HepG2 (cell line): ENCODE measurements around the gene STAC. TPM values are rescaled to one million over a fixed set of nuclear protein-coding genes. Genes with fewer than 3 reads are reported as not detected.

Experiments used
- ATAC-seq: fragments of 200-7000 bp; cut with Tn5 transposase; 3 replicates; pipeline ENCODE4 v1.9.1; 2020; ENCODE audit warnings: mild to moderate bottlenecking, moderate library complexity
- BruUV-seq: library from RNA; stranded (reverse); fragments of 400-500 nt; replicated peaks from 2 replicates; lab custom pipeline; 2021; lab: Mats Ljungman, UMichigan
- CTCF ChIA-PET: fragments of 300-600 bp; formaldehyde crosslinking; extraction: SDS; loops from one replicate; lab custom pipeline; 2021; ENCODE audit warnings: low total read pairs, inconsistent platforms, low intra/inter-chr PET ratio; lab: Yijun Ruan, JAX
- POLR2A ChIA-PET: fragments of 350-600 bp; sonication (Branson Sonifier 250); formaldehyde crosslinking; loops from one replicate; lab custom pipeline; 2020; ENCODE audit warnings: antibody characterized with exemption, inconsistent platforms; lab: Yijun Ruan, JAX
- DNase-seq: peaks from one replicate; pipeline ENCODE4 v3.0.0-alpha.2; 2015; ENCODE audit warnings: low spot score
- FAIRE-seq: peaks from 3 replicates; lab custom pipeline; 2011; peaks lifted over from hg19 to GRCh38; lab: Jason Lieb, UNC
- H2AFZ ChIP-seq: one replicate; pipeline ENCODE4 v1.6.1; 2011; ENCODE audit warnings: low read length, inconsistent platforms
- H3K27ac ChIP-seq: fragments of 300-600 bp; 3 replicates; pipeline ENCODE4 v1.8.0; 2011; ENCODE audit warnings: mixed run types, mild to moderate bottlenecking, mixed read lengths, low read length, inconsistent platforms; ENCODE audit not compliant: insufficient read depth; ENCODE audit errors: extremely low read length
- H3K27me3 ChIP-seq, 2 experiments: fragments of 200-600 bp in 1 of 2; 2 replicates in 1 of 2; 3 replicates in 1 of 2; pipeline versions ENCODE4 v1.6.0 to v1.8.0; 2011; ENCODE audit warnings: low read length in 2 of 2, mild to moderate bottlenecking in 2 of 2, moderate library complexity in 2 of 2, inconsistent platforms in 1 of 2; ENCODE audit not compliant: insufficient read depth in 2 of 2, control insufficient read depth in 1 of 2
- H3K36me3 ChIP-seq, 2 experiments: fragments of 200-600 bp in 1 of 2; replicated peaks in 1 of 2; 2 replicates in 1 of 2; 3 replicates in 1 of 2; pipeline versions ENCODE4 v1.5.1 to v1.8.0; 2011; ENCODE audit warnings: low read length in 2 of 2, inconsistent platforms in 1 of 2; ENCODE audit not compliant: insufficient read depth in 2 of 2, control insufficient read depth in 1 of 2
- H3K4me1 ChIP-seq: 2 replicates; pipeline ENCODE4 v1.5.1; 2012; ENCODE audit warnings: low read length, inconsistent platforms; ENCODE audit not compliant: insufficient read depth
- H3K4me2 ChIP-seq: 2 replicates; pipeline ENCODE4 v1.6.0; 2011; ENCODE audit warnings: low read depth, low read length, inconsistent platforms
- H3K4me3 ChIP-seq, 3 experiments: fragments of 200-600 bp in 1 of 3; sonication (generic), shearing (Covaris generic) in 1 of 3; replicated peaks in 1 of 3; 2 replicates each; pipeline ENCODE4 v1.5.1; 2011 to 2016; ENCODE audit warnings: low read length in 3 of 3, inconsistent platforms in 2 of 3, low read depth in 2 of 3, mild to moderate bottlenecking in 2 of 3, control low read depth in 1 of 3, mixed read lengths in 1 of 3; ENCODE audit not compliant: insufficient read depth in 1 of 3
- H3K79me2 ChIP-seq: one replicate; pipeline ENCODE4 v1.6.1; 2011; ENCODE audit warnings: low read length, inconsistent platforms; ENCODE audit not compliant: insufficient read depth
- H3K9ac ChIP-seq: 2 replicates; pipeline ENCODE4 v1.6.0; 2011; ENCODE audit warnings: mild to moderate bottlenecking, low read depth, low read length, inconsistent platforms; ENCODE audit not compliant: insufficient read depth
- H3K9me3 ChIP-seq: 2 replicates; pipeline ENCODE4 v1.5.1; 2012; ENCODE audit warnings: mild to moderate bottlenecking, low read length
- H4K20me1 ChIP-seq: 2 replicates; pipeline ENCODE4 v1.6.0; 2011; ENCODE audit warnings: inconsistent platforms, mild to moderate bottlenecking, low read length, moderate library complexity; ENCODE audit not compliant: insufficient read depth
- GPBP1L1 ChIP-seq: sonication (generic); formaldehyde crosslinking; IDR thresholded peaks from 2 replicates; pipeline ENCODE4 v1.5.0; 2020; ENCODE audit warnings: mild to moderate bottlenecking, missing genetic modification reagents
- GPN1 ChIP-seq: sonication (generic); formaldehyde crosslinking; IDR thresholded peaks from 2 replicates; pipeline ENCODE4 v1.5.1; 2020; ENCODE audit warnings: missing genetic modification reagents, borderline replicate concordance
- JARID2 ChIP-seq: sonication (generic); formaldehyde crosslinking; IDR thresholded peaks from 2 replicates; pipeline ENCODE4 v1.8.1; 2023; ENCODE audit warnings: missing genetic modification reagents, inconsistent platforms; ENCODE audit not compliant: insufficient replicate concordance
- KMT2B ChIP-seq: IDR thresholded peaks from 2 replicates; pipeline ENCODE4 v1.6.1; 2016; ENCODE audit warnings: missing genetic modification reagents, missing compliant biosample characterization
- MIER3 ChIP-seq: IDR thresholded peaks from 2 replicates; pipeline ENCODE4 v1.6.1; 2016; ENCODE audit warnings: missing compliant biosample characterization, borderline replicate concordance
- MLLT10 ChIP-seq: sonication (generic); formaldehyde crosslinking; IDR thresholded peaks from 2 replicates; pipeline ENCODE4 v1.4.0; 2020; ENCODE audit warnings: missing genetic modification reagents
- SAFB2 ChIP-seq: sonication (generic); formaldehyde crosslinking; IDR thresholded peaks from 2 replicates; pipeline ENCODE4 v1.5.1; 2020; ENCODE audit warnings: missing genetic modification reagents, low read depth, mild to moderate bottlenecking, borderline replicate concordance
- SIX1 ChIP-seq: sonication (generic); formaldehyde crosslinking; IDR thresholded peaks from 2 replicates; pipeline ENCODE4 v1.4.0; 2020; ENCODE audit warnings: missing genetic modification reagents, borderline replicate concordance
- TEAD2 ChIP-seq: sonication (generic); formaldehyde crosslinking; IDR thresholded peaks from 2 replicates; pipeline ENCODE4 v1.9.0; 2021; ENCODE audit warnings: missing genetic modification reagents
- ZFP36 ChIP-seq: fragments of 150-350 bp; IDR thresholded peaks from 2 replicates; pipeline ENCODE4 v1.6.1; 2018; ENCODE audit warnings: borderline replicate concordance, low read length, low read depth; ENCODE audit not compliant: partially characterized antibody
- ZNF274 ChIP-seq: sonication (generic); formaldehyde crosslinking; IDR thresholded peaks from 2 replicates; pipeline ENCODE4 v1.5.1; 2020; ENCODE audit warnings: mild to moderate bottlenecking, missing genetic modification reagents
- ZNF280B ChIP-seq: sonication (generic); formaldehyde crosslinking; IDR thresholded peaks from 2 replicates; pipeline ENCODE4 v1.5.0; 2020; ENCODE audit warnings: missing genetic modification reagents, mild to moderate bottlenecking, borderline replicate concordance
- ZNF431 ChIP-seq: sonication (generic); formaldehyde crosslinking; IDR thresholded peaks from 2 replicates; pipeline ENCODE4 v1.9.0; 2022; ENCODE audit warnings: missing genetic modification reagents, low read depth, mild to moderate bottlenecking, borderline replicate concordance
- ZNF564 ChIP-seq: sonication (generic); formaldehyde crosslinking; IDR thresholded peaks from 2 replicates; pipeline ENCODE4 v1.8.1; 2023; ENCODE audit warnings: mild to moderate bottlenecking, missing genetic modification reagents
- ZNF569 ChIP-seq: sonication (generic); formaldehyde crosslinking; IDR thresholded peaks from 2 replicates; pipeline ENCODE4 v1.5.0; 2020; ENCODE audit warnings: mild to moderate bottlenecking, missing genetic modification reagents, moderate library complexity, borderline replicate concordance
- ZNF761 ChIP-seq: sonication (generic); formaldehyde crosslinking; conservative IDR thresholded peaks from 2 replicates; pipeline ENCODE4 v1.4.0; 2020; ENCODE audit warnings: mild to moderate bottlenecking, missing genetic modification reagents
- ZNF775 ChIP-seq: sonication (generic); formaldehyde crosslinking; IDR thresholded peaks from 2 replicates; pipeline ENCODE4 v1.4.0; 2020; ENCODE audit warnings: missing genetic modification reagents, mild to moderate bottlenecking, moderate library complexity, borderline replicate concordance
- ZSCAN20 ChIP-seq: sonication (generic); formaldehyde crosslinking; IDR thresholded peaks from 2 replicates; pipeline ENCODE4 v1.4.0; 2020; ENCODE audit warnings: missing genetic modification reagents, mild to moderate bottlenecking, borderline replicate concordance
- WGBS: methylation state at CpG from one replicate; pipeline ENCODE4 v1.1.6; 2017; ENCODE audit warnings: low lambda C conversion rate; 5-methylcytosine and 5-hydroxymethylcytosine counted together
- in situ Hi-C: cut with HindIII; loops from 2 replicates; pipeline ENCODE4 v1.10.0; 2017; ENCODE audit warnings: low pct_unique_long_range_greater_than_20kb; ENCODE audit not compliant: extremely low pct_ligation_motif_present
- intact Hi-C: fragments of 100-400 bp; cut with micrococcal nuclease; formaldehyde crosslinking; loops from one replicate; pipeline ENCODE4 v1.10.0; 2022; ENCODE audit not compliant: unreplicated experiment
- polyA plus RNA-seq, 8 experiments: library from polyadenylated mRNA; depleted of rRNA in 3 of 8; stranded (reverse) in 7 of 8; unstranded in 1 of 8; fragments of >200 nt; fragmentation: Illumina TruSeq in 4 of 8; extraction: Trizol in 4 of 8; gene quantifications; 2 replicates each; pipeline versions ENCODE4 v1.2.1 to v1.2.3, GENCODE V29; 2011 to 2016; ENCODE audit warnings: low read depth in 4 of 8, missing spikeins in 1 of 8, mixed read lengths in 1 of 8; ENCODE audit not compliant: insufficient read depth in 1 of 8
- total RNA-seq, 5 experiments: library from RNA; depleted of rRNA; stranded (reverse); fragments of >200 nt; fragmentation: Illumina TruSeq; extraction: Trizol; gene quantifications; 2 replicates each; pipeline ENCODE4 v1.2.3, GENCODE V29; 2016; ENCODE audit warnings: low read depth in 1 of 5

Gene STAC
- total and polyA plus RNA-seq, 2 of the 13 experiments (the other 11 are each of a cell fraction or from before 2014, with no cell fraction given): not detected

- POLR2A ChIA-PET: no interaction called here
- H3K9ac ChIP-seq: no peak overlapping the region
- intact Hi-C loops (no loop called here), in situ Hi-C loops (no loop called here)
- no peaks in the 10 kb centered on the region for H3K36me3 ChIP-seq
- no TSS peak for BruUV-seq
- CTCF ChIA-PET: no interaction called here
- no peak for DNase-seq
- H2AFZ ChIP-seq: no peak overlapping the region
- H3K4me2 ChIP-seq: no peak overlapping the region
- no peak for ATAC-seq
- no peaks in the 10 kb centered on the region for H4K20me1 ChIP-seq
- H3K27ac ChIP-seq: no peak overlapping the region
- no peak overlapping the region for H3K4me3 ChIP-seq
- H3K4me1 ChIP-seq: no peaks in the 10 kb centered on the region
- no peaks in the 10 kb centered on the region for H3K9me3 ChIP-seq
- no peaks in the 10 kb centered on the region for H3K79me2 ChIP-seq
- FAIRE-seq: no peak
- WGBS: 9% methylated on average over 4 of the region's 4 CpGs
- TF ChIP-seq KMT2B (CRISPR knock-in tag) (no peak), GPN1 (CRISPR knock-in tag) (no peak), SAFB2 (CRISPR knock-in tag) (no peak), ZNF569 (CRISPR knock-in tag) (no peak), ZNF775 (CRISPR knock-in tag) (no peak), JARID2 (CRISPR knock-in tag) (no peak), TEAD2 (no peak), MLLT10 (CRISPR knock-in tag) (no peak), ZSCAN20 (CRISPR knock-in tag) (no peak), GPBP1L1 (CRISPR knock-in tag) (no peak), ZNF761 (CRISPR knock-in tag) (no peak), ZNF274 (CRISPR knock-in tag) (no peak), ZNF564 (CRISPR knock-in tag) (no peak), SIX1 (CRISPR knock-in tag) (no peak), ZNF431 (CRISPR knock-in tag) (no peak), ZFP36 (no peak), MIER3 (CRISPR knock-in tag) (no peak), ZNF280B (CRISPR knock-in tag) (no peak)
- H3K27me3 ChIP-seq: no peaks in the 10 kb centered on the region
These were observed 24.9 kb downstream of the STAC start for GRCh38 chr3:36405190-36405589.
